GM23338 (cell line): ENCODE measurements around the gene CTNND2. TPM values are rescaled to one million over a fixed set of nuclear protein-coding genes. Genes with fewer than 3 reads are reported as not detected.

ENCODE experiments used
- CTCF ChIP-seq, 2 experiments: fragments of 200-600 bp in 1 of 2; sonication (generic) in 1 of 2; conservative IDR thresholded peaks; 2 replicates each; pipeline versions ENCODE4 v1.5.1 to v1.6.1; 2016 to 2017; ENCODE audit warnings: antibody characterized with exemption in 2 of 2, low read depth in 2 of 2, mild to moderate bottlenecking in 2 of 2, moderate library complexity in 1 of 2
- ETS1 ChIP-seq: IDR thresholded peaks from 2 replicates; pipeline ENCODE4 v1.6.1; 2016; ENCODE audit warnings: antibody characterized with exemption
- EZH2 ChIP-seq: fragments of 200-600 bp; sonication (generic); IDR thresholded peaks from one replicate; pipeline ENCODE4 v1.8.0; 2017; ENCODE audit warnings: antibody characterized with exemption, mild to moderate bottlenecking, low read depth; ENCODE audit not compliant: unreplicated experiment
- NANOG ChIP-seq: IDR thresholded peaks from 2 replicates; pipeline ENCODE4 v1.6.1; 2016; ENCODE audit warnings: antibody characterized with exemption, borderline replicate concordance
- POLR2AphosphoS5 ChIP-seq: IDR thresholded peaks from 2 replicates; pipeline ENCODE4 v1.6.1; 2016; ENCODE audit warnings: antibody characterized with exemption, low read depth
- STAT1 ChIP-seq: IDR thresholded peaks from one replicate; pipeline ENCODE4 v1.6.1; 2016; ENCODE audit warnings: antibody characterized with exemption; ENCODE audit not compliant: unreplicated experiment
- ZNF114 ChIP-seq: fragments of 250-450 bp; sonication (Bioruptor Pico); IDR thresholded peaks from 2 replicates; pipeline ENCODE4 v1.5.0; 2020; ENCODE audit warnings: mild to moderate bottlenecking, moderate library complexity
- ZNF462 ChIP-seq: fragments of 250-450 bp; sonication (Bioruptor Pico); IDR thresholded peaks from 2 replicates; pipeline ENCODE4 v1.5.0; 2020; ENCODE audit warnings: mild to moderate bottlenecking, moderate library complexity
- polyA plus RNA-seq: library from polyadenylated mRNA; unstranded; fragments of >200 nt; fragmentation: Nextera tagmentation; extraction: Ambion mirVana; gene quantifications from 2 replicates; pipeline ENCODE4 v1.2.1, GENCODE V29; 2016
- small RNA-seq: library from RNA; depleted of rRNA; stranded (forward); fragments of <200 nt; gene quantifications from one replicate; pipeline ENCODE3, GENCODE V24; 2014; ENCODE audit warnings: low replicate concordance
- total RNA-seq: library from RNA; depleted of rRNA; stranded (reverse); fragments of >200 nt; shearing (Covaris generic); gene quantifications from 2 replicates; pipeline ENCODE4 v1.2.3, GENCODE V29; 2014

The CTNND2 gene
- total and polyA plus RNA-seq, 2 experiments from 2014 or later: 5.1 to 7.0 TPM

GRCh38 chr5:10923310-10923709 is 980.9 kb downstream of the CTNND2 start (continued):
- TF ChIP-seq ZNF462 (CRISPR knock-in tag) (no peak), CTCF (conservative IDR thresholded peaks at IDR 0.05; ENCODE audit: low read depth in 2 of 2) (no peak), NANOG (no peak), EZH2 (no peak), ETS1 (no peak), POLR2AphosphoS5 (no peak), STAT1 (no peak), ZNF114 (no peak)

Small RNAs within 50 kb of the gene (small RNA-seq; reads per million reads assigned to genes)
- gene RNU6-429P: not detected
